ENCODE results near the gene GPC5.
A peak's percentile ranks its signal among the peaks of the same experiment; 100 is the strongest.

GPC5 gene

GRCh38 chr13:91632086-91632485, 233.7 kb downstream of the GPC5 start:
- Histone ChIP-seq H3K9me3 (ENCODE audit: insufficient read depth, low read length) (no peaks in the 10 kb centered on the region), H3K36me3 (ENCODE audit: insufficient read depth, insufficient read length, low read length) (no peaks in the 10 kb centered on the region), H3K27me3 (ENCODE audit: insufficient read depth, insufficient read length) (no peaks in the 10 kb centered on the region), H3K4me1 (ENCODE audit: insufficient read depth, insufficient read length) (no peaks in the 10 kb centered on the region), H3K4me3 (ENCODE audit: insufficient read length, low read depth) (no peak overlapping the region), H3K9ac (ENCODE audit: insufficient read length, low read depth) (no peak overlapping the region)
- no peak for DNase-seq (ENCODE audit: low read depth, low spot score)
- TF ChIP-seq SUZ12 (IDR thresholded peaks at IDR 0.05; ENCODE audit: extremely low read depth, insufficient read depth, insufficient read length) = no peak
- no peak for TF ChIP-seq ZNF274 (IDR thresholded peaks at IDR 0.05; ENCODE audit: low read depth, low read length)
- TF ChIP-seq YY1 (IDR thresholded peaks at IDR 0.05; ENCODE audit: insufficient read depth, insufficient read length) = no peak

- Histone ChIP-seq H3K9me3 (ENCODE audit: insufficient read depth, low read length) (no peaks in the 10 kb centered on the region), H3K9ac (ENCODE audit: insufficient read length, low read depth) (no peak overlapping the region), H3K4me3 (ENCODE audit: insufficient read length, low read depth) (no peak overlapping the region), H3K4me1 (ENCODE audit: insufficient read depth, insufficient read length) (no peaks in the 10 kb centered on the region), H3K27me3 (ENCODE audit: insufficient read depth, insufficient read length) (no peaks in the 10 kb centered on the region), H3K36me3 (ENCODE audit: insufficient read depth, insufficient read length, low read length) (no peaks in the 10 kb centered on the region)
- DNase-seq (ENCODE audit: low read depth, low spot score) = no peak
- TF ChIP-seq YY1 (IDR thresholded peaks at IDR 0.05; ENCODE audit: insufficient read depth, insufficient read length) (no peak), SUZ12 (IDR thresholded peaks at IDR 0.05; ENCODE audit: extremely low read depth, insufficient read depth, insufficient read length) (no peak), ZNF274 (IDR thresholded peaks at IDR 0.05; ENCODE audit: low read depth, low read length) (no peak)
These were observed 240.9 kb downstream of the GPC5 start for GRCh38 chr13:91639330-91639729.

GRCh38 chr13:91643394-91643793, 245.0 kb downstream of the GPC5 start:
- Histone ChIP-seq H3K36me3 (ENCODE audit: insufficient read depth, insufficient read length, low read length) (no peaks in the 10 kb centered on the region), H3K4me1 (ENCODE audit: insufficient read depth, insufficient read length) (no peaks in the 10 kb centered on the region), H3K9me3 (ENCODE audit: insufficient read depth, low read length) (no peaks in the 10 kb centered on the region), H3K27me3 (ENCODE audit: insufficient read depth, insufficient read length) (no peaks in the 10 kb centered on the region), H3K9ac (ENCODE audit: insufficient read length, low read depth) (no peak overlapping the region), H3K4me3 (ENCODE audit: insufficient read length, low read depth) (no peak overlapping the region)
- TF ChIP-seq YY1 (IDR thresholded peaks at IDR 0.05; ENCODE audit: insufficient read depth, insufficient read length) (no peak), SUZ12 (IDR thresholded peaks at IDR 0.05; ENCODE audit: extremely low read depth, insufficient read depth, insufficient read length) (no peak), ZNF274 (IDR thresholded peaks at IDR 0.05; ENCODE audit: low read depth, low read length) (no peak)
- DNase-seq (ENCODE audit: low read depth, low spot score) = no peak

- Histone ChIP-seq H3K4me3 (ENCODE audit: insufficient read length, low read depth) (no peak overlapping the region), H3K9me3 (ENCODE audit: insufficient read depth, low read length) (no peaks in the 10 kb centered on the region), H3K4me1 (ENCODE audit: insufficient read depth, insufficient read length) (no peaks in the 10 kb centered on the region), H3K36me3 (ENCODE audit: insufficient read depth, insufficient read length, low read length) (no peaks in the 10 kb centered on the region), H3K27me3 (ENCODE audit: insufficient read depth, insufficient read length) (no peaks in the 10 kb centered on the region), H3K9ac (ENCODE audit: insufficient read length, low read depth) (no peak overlapping the region)
- no peak for TF ChIP-seq YY1 (IDR thresholded peaks at IDR 0.05; ENCODE audit: insufficient read depth, insufficient read length)
- no peak for TF ChIP-seq SUZ12 (IDR thresholded peaks at IDR 0.05; ENCODE audit: extremely low read depth, insufficient read depth, insufficient read length)
- TF ChIP-seq ZNF274 (IDR thresholded peaks at IDR 0.05; ENCODE audit: low read depth, low read length) = no peak
- DNase-seq (ENCODE audit: low read depth, low spot score) = no peak
These were observed 246.4 kb downstream of the GPC5 start for GRCh38 chr13:91644806-91645205.

GRCh38 chr13:91647361-91647990, 249.1 kb downstream of the GPC5 start:
- Histone ChIP-seq H3K36me3 (ENCODE audit: insufficient read depth, insufficient read length, low read length) (no peaks in the 10 kb centered on the region), H3K9ac (ENCODE audit: insufficient read length, low read depth) (no peak overlapping the region), H3K27me3 (ENCODE audit: insufficient read depth, insufficient read length) (no peaks in the 10 kb centered on the region), H3K4me1 (ENCODE audit: insufficient read depth, insufficient read length) (no peaks in the 10 kb centered on the region), H3K9me3 (ENCODE audit: insufficient read depth, low read length) (no peaks in the 10 kb centered on the region), H3K4me3 (ENCODE audit: insufficient read length, low read depth) (no peak overlapping the region)
- DNase-seq (ENCODE audit: low read depth, low spot score) = peak; percentile 43
- TF ChIP-seq SUZ12 (IDR thresholded peaks at IDR 0.05; ENCODE audit: extremely low read depth, insufficient read depth, insufficient read length) (no peak), YY1 (IDR thresholded peaks at IDR 0.05; ENCODE audit: insufficient read depth, insufficient read length) (no peak), ZNF274 (IDR thresholded peaks at IDR 0.05; ENCODE audit: low read depth, low read length) (no peak)

GRCh38 chr13:91648012-91648411, 249.6 kb downstream of the GPC5 start:
- no peaks in the 10 kb centered on the region for H3K4me1 ChIP-seq (ENCODE audit: insufficient read depth, insufficient read length)
- H3K4me3 ChIP-seq (ENCODE audit: insufficient read length, low read depth) = no peak overlapping the region
- no peaks in the 10 kb centered on the region for H3K27me3 ChIP-seq (ENCODE audit: insufficient read depth, insufficient read length)
- no peaks in the 10 kb centered on the region for H3K36me3 ChIP-seq (ENCODE audit: insufficient read depth, insufficient read length, low read length)
- DNase-seq (ENCODE audit: low read depth, low spot score) = no peak
- H3K9me3 ChIP-seq (ENCODE audit: insufficient read depth, low read length) = no peaks in the 10 kb centered on the region
- TF ChIP-seq YY1 (IDR thresholded peaks at IDR 0.05; ENCODE audit: insufficient read depth, insufficient read length) (no peak), ZNF274 (IDR thresholded peaks at IDR 0.05; ENCODE audit: low read depth, low read length) (no peak), SUZ12 (IDR thresholded peaks at IDR 0.05; ENCODE audit: extremely low read depth, insufficient read depth, insufficient read length) (no peak)
- no peak overlapping the region for H3K9ac ChIP-seq (ENCODE audit: insufficient read length, low read depth)

- Histone ChIP-seq H3K36me3 (ENCODE audit: insufficient read depth, insufficient read length, low read length) (no peaks in the 10 kb centered on the region), H3K4me1 (ENCODE audit: insufficient read depth, insufficient read length) (no peaks in the 10 kb centered on the region), H3K9me3 (ENCODE audit: insufficient read depth, low read length) (no peaks in the 10 kb centered on the region), H3K9ac (ENCODE audit: insufficient read length, low read depth) (no peak overlapping the region), H3K4me3 (ENCODE audit: insufficient read length, low read depth) (no peak overlapping the region), H3K27me3 (ENCODE audit: insufficient read depth, insufficient read length) (no peaks in the 10 kb centered on the region)
- TF ChIP-seq YY1 (IDR thresholded peaks at IDR 0.05; ENCODE audit: insufficient read depth, insufficient read length) = no peak
- TF ChIP-seq SUZ12 (IDR thresholded peaks at IDR 0.05; ENCODE audit: extremely low read depth, insufficient read depth, insufficient read length) = no peak
- no peak for TF ChIP-seq ZNF274 (IDR thresholded peaks at IDR 0.05; ENCODE audit: low read depth, low read length)
- no peak for DNase-seq (ENCODE audit: low read depth, low spot score)
These were observed 251.0 kb downstream of the GPC5 start for GRCh38 chr13:91649456-91649855.
